Eye (tissue), 1 donor: ENCODE data around the gene RMDN3.

Source experiments
- DNase-seq: peaks from one replicate; pipeline ENCODE4 v3.0.0-alpha.2; 2015

Gene RMDN3

GRCh38 chr15:40688932-40689799, 65.9 kb downstream of the RMDN3 start:
- no peak for DNase-seq
